ELF-1 (cell line): ENCODE results near the gene NOS3.
A peak's percentile ranks its signal among the peaks of the same experiment; 100 is the strongest.
"Not testable (repeated sequence)": the region's sequence is repeated elsewhere in the genome, so short reads cannot be mapped to it uniquely, and the experiment has no call there.

ENCODE experiments used
- DNase-seq: peaks from one replicate; pipeline ENCODE4 v3.0.0-alpha.2; 2016; ENCODE audit warnings: low read depth, low spot score

Gene NOS3

DNA sequence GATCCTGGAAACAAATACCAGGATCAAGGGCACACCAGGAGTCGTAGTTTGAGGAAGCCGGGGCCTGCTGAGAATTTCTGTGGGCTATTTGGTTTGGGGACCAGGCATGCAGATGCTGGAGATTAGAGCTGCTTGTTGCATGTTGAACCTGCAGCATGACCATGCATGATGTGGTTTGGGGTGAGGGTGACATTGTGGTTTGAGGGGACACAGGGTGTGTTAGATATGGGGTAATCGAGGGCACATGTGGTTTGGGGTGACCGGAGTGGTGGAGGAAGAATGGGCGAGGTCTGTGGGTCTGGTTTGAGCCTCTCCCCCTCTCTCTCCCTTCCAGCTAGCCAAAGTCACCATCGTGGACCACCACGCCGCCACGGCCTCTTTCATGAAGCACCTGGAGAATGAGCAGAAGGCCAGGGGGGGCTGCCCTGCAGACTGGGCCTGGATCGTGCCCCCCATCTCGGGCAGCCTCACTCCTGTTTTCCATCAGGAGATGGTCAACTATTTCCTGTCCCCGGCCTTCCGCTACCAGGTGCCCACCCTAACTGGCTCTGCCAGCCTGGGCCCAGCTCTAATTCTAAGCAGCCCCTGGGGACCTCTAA, 10.2 kb downstream of the NOS3 start:
- DNase-seq = no peak

DNA sequence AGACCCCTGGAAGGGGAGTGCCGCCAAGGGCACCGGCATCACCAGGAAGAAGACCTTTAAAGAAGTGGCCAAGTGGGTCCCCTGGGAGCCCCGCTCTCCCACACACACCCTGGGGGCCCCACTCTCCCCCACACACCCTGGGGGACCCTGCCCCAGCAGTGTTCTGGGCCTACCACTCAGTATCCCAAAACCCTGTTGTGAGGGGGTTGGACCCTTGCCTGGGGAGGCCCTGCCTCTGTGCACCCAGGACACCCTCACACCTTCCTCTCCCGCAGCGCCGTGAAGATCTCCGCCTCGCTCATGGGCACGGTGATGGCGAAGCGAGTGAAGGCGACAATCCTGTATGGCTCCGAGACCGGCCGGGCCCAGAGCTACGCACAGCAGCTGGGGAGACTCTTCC, 10.7 kb downstream of the NOS3 start:
- DNase-seq = no peak

DNA sequence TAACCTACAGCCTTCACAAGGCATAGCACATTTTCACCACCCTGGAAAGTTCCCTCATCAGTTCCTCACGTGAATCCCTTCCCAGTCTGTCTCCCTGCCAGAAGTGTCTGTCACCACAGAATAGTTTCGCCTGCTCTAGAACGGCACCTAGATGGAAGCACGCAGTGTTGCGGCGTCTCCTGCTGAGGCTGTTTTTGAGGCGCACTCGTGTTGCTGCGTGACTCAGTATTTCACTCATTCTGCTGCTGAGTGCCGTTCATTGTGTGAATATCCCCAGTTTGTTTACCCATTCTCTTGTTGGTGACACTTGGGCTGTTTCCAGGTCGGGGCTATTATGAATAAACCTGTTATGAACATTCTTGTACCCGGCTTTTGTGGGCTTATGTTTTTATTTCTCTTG, 12.8 kb downstream of the NOS3 start:
- no peak for DNase-seq

DNA sequence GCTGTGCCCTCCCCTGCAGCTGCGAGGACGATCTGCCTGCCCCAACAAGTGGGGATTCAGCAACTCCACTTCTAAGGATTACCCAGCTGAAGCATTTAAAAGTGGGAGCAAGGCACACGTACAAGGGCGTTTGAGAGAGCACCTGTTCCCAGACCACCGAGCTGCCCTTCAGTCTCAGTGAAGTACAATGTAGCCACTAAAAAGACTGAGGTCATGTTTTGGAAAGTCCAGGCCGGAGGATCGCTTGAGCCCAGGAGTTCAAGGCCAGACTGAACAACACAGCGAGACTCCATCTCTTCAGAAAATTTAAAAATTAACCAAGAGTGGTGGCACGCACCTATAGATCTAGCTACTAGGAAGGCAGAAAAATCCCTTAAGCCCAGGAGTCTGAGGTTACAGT, 14.7 kb downstream of the NOS3 start:
- no peak for DNase-seq

DNA sequence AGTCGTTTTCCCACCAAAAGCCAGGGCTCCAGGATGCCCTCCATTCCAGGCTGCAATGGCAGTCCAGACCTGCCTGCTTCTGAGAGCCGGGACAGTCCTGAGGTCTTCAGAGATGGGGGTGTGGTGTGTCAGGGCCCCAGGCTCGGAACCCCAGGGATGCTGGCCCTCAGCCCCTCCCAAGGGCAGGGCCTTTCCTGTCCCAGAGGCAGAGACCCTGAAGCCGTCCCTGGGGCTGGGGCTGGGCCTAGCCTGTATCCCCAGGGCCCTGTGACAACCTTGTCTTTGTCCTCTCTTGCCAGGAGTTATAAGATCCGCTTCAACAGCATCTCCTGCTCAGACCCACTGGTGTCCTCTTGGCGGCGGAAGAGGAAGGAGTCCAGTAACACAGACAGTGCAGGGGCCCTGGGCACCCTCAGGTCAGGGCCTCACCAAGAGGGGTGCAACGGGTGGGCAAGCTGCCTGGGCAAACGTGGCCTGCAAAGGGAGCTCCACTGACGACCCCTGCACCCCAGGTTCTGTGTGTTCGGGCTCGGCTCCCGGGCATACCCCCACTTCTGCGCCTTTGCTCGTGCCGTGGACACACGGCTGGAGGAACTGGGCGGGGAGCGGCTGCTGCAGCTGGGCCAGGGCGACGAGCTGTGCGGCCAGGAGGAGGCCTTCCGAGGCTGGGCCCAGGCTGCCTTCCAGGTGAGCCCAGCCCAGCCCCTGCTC, 15.9 kb downstream of the NOS3 start:
- DNase-seq = no peak

DNA sequence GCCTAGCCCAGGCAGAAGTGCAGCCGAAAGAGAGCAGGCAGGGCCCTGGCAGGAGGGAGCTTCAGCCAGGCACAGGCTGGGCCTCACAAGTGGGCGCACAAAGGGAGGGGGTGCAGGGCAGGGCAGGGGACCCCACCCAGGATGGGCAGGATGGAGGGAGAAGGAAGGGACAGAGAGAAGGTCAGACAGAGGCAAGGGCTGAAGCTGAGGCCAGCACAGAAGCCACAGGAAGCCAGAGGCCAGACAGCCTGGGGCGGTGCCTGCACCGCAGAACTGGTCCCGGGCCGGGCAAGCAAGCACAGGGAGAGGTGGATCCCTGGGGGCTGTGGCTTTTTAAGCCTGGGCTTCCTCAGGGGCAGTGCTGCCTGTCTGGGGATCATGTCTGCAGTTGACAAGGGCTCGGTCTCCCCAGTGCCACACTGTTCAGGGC, 16.7 kb downstream of the NOS3 start:
- DNase-seq = peak; percentile 81

DNA sequence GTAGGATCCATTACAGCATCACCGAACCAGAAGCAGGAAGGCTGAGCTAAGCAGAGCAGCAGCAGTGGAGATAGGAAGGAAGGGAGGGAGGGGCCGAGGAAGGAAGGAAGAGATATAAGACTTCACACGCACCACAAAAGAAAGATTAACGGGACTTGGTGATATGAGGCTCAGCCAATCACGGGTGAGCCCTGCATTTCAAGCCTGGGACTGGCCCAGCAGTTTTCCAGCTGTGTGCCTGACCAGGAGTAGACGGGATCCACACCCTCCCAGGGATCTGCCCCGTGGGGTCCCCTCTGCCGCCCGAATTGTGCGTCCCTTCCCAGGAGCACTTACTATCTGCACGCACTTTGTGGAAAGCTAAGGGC, 17.3 kb downstream of the NOS3 start:
- peak; percentile 72 for DNase-seq

DNA sequence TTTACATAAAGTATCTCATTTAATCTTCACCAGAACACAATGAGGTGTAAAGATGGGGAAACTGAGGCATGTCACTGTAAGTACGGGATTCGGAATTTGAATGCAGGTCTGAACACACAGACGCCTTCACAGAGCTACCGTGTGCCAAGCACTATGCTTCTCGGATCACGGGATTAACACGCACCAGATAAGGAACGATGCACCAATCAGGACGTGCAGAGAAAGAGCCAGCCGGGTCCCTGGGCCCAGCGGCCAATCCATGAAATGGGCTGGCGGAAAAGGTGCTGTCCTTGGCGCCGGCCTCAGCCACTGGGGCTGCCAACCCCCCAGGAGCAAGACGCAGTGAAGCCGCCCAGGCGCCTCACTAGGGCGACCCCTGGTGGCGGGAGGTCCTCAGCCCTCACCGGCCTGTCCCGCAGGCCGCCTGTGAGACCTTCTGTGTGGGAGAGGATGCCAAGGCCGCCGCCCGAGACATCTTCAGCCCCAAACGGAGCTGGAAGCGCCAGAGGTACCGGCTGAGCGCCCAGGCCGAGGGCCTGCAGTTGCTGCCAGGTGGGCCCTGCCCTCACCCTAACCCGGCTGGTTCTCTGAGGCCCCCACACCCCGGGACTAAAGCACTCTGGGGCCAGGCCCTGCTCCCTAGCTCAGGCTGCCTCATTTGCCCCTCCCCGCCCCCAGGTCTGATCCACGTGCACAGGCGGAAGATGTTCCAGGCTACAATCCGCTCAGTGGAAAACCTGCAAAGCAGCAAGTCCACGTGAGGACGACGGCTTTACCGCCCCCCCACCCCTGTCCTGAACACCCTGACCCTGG, 17.9 kb downstream of the NOS3 start:
- peak; percentile 96 for DNase-seq

DNA sequence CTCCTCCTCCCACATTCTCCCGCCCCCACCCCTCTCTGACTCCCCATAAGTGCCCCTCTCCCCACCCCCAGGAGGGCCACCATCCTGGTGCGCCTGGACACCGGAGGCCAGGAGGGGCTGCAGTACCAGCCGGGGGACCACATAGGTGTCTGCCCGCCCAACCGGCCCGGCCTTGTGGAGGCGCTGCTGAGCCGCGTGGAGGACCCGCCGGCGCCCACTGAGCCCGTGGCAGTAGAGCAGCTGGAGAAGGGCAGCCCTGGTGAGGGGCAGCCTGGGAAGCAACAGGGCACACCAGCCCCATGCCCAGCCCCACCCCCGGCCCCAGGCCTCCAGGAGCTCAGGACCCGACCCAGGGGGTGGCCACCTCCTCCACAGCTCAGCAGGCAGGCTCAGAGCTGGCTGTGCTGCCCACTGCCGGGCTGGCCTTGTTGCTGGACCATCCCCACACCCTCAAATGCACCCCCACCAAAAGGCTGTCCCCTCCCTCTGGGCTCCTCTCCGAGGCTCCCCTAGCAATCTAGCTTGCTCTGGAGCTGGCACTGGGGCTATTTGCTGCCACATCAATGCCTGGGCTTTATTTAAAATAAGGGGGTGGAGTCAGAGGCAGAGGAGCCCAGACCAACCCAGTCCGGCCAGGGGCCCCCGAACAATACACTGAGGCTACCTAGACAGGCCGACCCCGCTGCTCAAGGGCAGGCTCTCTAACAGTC, 18.7 kb downstream of the NOS3 start:
- DNase-seq = peak; percentile 60

DNA sequence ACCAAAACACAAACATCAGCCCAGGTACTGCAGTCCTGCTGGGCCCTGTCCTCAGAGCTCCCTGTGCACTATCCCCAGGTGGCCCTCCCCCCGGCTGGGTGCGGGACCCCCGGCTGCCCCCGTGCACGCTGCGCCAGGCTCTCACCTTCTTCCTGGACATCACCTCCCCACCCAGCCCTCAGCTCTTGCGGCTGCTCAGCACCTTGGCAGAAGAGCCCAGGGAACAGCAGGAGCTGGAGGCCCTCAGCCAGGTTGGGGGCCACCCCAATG, 19.2 kb downstream of the NOS3 start:
- no peak for DNase-seq

DNA sequence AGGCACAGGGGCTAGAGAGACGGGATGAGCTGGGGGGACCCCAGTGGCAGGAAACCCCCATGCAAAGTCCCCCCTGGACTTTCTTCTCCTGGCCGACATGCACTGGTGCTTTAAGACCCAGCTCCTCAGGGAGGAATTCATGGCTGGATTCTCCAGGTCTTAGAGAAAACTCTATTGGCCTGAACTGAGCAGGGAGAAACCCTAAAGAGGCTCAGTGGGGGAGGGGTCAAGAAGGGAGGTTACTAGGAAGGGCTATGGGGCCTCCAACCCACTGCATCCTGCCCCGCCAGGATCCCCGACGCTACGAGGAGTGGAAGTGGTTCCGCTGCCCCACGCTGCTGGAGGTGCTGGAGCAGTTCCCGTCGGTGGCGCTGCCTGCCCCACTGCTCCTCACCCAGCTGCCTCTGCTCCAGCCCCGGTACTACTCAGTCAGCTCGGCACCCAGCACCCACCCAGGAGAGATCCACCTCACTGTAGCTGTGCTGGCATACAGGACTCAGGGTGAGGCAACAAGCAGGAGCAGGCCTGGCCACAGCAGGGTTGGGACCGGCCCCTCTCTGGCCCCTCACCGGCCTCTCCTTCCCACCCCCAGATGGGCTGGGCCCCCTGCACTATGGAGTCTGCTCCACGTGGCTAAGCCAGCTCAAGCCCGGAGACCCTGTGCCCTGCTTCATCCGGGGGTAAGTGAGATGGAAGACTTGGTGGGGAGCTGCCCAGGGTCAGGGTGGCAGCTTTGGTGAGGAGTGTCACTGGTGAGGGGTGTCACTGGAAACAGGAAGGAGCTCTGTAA, 19.7 kb downstream of the NOS3 start:
- DNase-seq = peak; percentile 77

DNA sequence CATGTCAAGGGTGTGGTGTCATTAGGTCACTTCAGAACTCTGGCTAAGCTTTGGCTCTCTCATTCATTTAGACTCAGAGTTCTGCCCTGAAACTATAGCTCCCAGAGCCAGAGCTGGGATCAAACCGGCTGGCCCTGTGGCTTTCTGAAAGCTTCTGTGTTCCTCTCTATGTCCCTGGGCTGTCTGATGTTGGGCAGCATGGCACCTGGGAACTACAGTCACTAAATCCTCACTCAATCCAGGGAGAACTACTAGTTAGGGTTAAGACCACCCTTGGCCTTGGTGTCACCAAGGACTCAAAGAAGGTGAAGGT, 20.2 kb downstream of the NOS3 start:
- DNase-seq = no peak

DNA sequence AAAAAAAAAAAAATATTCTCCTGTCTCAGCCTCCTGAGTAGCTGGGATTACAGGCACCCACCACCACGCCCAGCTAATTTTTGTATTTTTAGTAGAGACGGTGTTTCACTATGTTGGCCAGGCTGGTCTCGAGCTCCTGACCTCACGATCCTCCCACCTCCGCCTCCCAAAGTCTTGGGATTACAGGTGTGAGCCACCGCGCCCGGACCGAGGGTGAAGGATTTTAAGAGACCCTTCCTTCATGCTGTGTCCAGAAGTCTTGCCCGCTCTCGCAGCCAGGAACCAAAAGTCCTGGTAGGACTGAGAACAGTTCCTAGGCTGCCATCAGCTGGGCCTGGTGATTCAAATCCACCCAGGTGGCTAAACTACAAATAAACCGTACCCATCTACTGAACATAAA, 20.8 kb downstream of the NOS3 start:
- DNase-seq = not testable (repeated sequence)

DNA sequence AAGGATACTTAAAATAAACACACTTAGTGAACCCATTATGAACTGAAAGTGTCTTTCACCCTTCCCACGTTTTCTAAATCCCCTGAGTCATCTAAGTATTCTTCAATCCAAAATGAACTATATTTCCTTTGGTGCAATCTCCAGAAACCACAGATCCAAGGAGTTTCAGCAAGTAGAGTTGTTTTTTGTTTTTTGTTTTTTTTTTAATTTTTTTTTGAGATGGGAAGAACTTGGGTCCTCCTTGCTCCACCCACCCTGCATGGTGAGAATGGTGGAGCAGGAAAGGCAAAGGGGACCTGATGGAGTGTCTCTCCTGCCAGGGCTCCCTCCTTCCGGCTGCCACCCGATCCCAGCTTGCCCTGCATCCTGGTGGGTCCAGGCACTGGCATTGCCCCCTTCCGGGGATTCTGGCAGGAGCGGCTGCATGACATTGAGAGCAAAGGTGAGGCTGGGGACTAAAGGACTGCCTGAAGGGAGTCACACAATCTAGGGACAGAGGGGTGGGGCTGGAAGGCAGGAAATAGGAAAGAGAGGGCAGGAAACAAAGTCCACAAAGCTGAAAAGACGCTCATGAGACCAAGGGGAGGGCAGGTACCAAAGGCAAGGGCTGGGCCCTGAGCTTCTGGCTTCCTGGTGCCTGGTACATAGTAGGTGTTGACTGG, 21.3 kb downstream of the NOS3 start:
- DNase-seq = no peak

DNA sequence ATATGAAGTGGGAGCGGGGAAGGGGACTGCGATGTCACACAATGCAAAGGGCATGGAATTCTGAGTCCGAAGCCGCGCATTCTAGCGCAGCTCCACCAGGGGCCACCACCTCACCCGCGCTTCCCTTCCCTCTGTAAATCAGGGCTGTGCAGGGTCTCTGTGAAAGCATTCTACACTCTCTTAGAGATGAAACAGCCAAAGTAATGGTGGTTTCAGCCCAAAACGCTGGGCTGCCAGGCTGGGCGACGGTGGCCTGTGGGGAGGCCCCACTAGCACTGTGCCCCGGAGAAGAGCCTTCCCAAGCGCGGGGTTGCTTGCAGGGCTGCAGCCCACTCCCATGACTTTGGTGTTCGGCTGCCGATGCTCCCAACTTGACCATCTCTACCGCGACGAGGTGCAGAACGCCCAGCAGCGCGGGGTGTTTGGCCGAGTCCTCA, 22.1 kb downstream of the NOS3 start:
- peak; percentile 89 for DNase-seq

DNA sequence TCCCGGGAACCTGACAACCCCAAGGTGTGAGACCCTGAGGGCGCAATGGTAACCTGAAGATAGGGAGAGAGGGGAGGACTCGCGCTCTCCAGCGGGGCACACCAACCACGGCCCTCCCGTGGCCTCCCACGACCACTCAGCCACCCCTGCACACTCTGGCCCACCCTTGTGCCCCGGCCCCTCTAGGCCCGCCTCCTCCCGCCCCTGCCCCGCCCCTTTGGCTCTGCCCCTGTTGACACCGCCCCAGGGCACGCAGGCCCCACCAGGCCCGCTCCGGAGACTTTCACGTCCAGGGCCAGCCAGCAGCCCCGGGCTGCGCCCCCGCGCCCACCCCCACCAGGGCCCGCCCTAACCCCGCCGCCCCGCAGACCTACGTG, 22.5 kb downstream of the NOS3 start:
- no peak for DNase-seq

DNA sequence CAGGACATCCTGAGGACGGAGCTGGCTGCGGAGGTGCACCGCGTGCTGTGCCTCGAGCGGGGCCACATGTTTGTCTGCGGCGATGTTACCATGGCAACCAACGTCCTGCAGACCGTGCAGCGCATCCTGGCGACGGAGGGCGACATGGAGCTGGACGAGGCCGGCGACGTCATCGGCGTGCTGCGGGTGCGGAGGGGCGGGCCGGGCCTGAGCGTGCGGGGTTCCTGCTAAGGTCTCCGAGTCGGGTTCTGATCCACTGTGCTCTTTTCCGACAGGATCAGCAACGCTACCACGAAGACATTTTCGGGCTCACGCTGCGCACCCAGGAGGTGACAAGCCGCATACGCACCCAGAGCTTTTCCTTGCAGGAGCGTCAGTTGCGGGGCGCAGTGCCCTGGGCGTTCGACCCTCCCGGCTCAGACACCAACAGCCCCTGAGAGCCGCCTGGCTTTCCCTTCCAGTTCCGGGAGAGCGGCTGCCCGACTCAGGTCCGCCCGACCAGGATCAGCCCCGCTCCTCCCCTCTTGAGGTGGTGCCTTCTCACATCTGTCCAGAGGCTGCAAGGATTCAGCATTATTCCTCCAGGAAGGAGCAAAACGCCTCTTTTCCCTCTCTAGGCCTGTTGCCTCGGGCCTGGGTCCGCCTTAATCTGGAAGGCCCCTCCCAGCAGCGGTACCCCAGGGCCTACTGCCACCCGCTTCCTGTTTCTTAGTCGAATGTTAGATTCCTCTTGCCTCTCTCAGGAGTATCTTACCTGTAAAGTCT, 23.1 kb downstream of the NOS3 start:
- peak; percentile 94 for DNase-seq

DNA sequence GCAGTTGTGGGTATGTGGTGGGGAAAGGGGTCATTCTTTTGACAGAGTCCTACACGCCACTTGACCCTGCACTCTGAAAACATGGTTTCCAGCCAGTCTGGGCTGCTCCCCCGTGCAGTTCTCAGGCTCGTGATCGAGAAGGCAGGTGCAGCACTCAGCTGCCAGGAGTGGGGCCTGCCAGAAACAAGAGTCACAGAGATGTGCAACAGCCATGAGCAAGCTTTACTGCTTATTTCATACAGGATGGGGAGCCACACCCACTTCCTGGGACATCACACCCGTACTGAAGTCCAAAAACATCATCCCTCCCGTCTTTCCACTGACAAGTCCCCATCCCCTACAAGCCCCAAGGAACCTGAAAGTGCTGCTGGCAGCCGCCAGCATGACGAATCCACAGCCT, 24.1 kb downstream of the NOS3 start:
- no peak for DNase-seq

DNA sequence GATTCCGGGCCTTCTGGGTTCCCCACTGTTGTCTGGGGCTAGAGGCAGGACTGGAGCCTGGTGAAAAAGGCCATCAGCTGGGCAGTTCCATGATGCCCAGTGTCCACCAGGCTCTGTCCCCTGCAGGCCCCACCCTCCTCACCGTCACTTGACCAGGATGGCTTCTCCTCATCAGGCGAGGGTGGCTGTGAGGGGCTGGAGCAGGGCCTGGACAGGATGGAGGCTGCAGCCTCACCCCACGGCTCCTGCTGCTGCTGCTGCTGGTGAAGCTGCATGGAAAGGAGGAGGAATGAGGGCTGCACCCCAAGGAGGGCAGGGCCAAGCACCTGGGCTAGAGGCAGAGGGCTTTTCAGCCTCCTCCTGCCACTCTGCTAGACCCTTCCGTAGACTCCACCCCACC, 25.1 kb downstream of the NOS3 start:
- DNase-seq = no peak

DNA sequence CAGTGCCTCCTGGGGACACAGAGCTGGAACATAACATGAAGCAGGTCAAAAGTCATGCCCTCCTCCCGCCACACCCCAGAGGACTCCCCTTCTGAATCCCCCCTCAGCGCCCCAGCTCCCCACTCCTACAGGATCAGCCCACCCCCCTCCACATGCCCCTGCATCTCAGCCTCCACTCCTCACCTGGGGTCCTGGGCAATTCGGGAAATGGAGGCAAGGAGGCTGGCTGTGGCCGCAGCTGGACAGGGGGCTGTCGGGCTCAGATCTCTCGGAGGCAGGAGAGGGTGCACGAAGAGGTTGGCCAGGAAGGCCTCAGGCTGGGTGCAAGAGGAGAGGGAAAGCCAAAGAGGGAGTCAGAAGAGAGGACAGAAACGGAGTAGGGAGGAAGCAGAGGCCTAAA, 25.7 kb downstream of the NOS3 start:
- DNase-seq = no peak

DNA sequence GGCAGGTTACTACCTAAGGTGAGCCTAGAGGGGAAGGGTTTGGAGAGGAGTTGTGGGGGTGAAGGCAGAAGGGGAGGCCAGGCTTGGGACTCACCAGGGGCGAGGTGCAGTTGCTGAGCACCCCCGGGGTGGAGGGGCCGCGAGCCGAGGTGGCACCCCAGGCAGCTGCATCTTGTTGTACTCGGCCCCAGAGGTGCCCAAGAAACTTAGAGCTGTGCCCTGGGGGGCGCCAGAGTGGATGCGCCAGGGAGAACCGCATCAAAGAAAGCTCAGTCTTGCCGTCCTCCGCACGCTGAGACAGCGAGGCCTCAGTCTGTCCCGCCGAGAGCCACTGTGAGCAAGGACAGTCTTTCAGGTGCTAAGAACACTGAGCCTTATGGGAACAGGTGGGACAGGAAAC, 26.1 kb downstream of the NOS3 start:
- no peak for DNase-seq
